K562 (cell line): ENCODE measurements around the gene GAB2. TPM values are rescaled to one million over a fixed set of nuclear protein-coding genes. Genes with fewer than 3 reads are reported as not detected.
A peak's percentile ranks its signal among the peaks of the same experiment; 100 is the strongest.

Experiments used
- GABPB1 ChIP-seq: sonication (generic); formaldehyde crosslinking; IDR thresholded peaks from 2 replicates; pipeline ENCODE4 v1.8.0; 2022; ENCODE audit warnings: mild to moderate bottlenecking, missing genetic modification reagents
- JUN ChIP-seq, 2 experiments: sonication (generic) in 1 of 2; formaldehyde crosslinking in 1 of 2; IDR thresholded peaks; 2 replicates each; pipeline versions ENCODE4 v1.6.1 to v1.8.0; 2012 to 2022; ENCODE audit warnings: borderline replicate concordance in 2 of 2, mild to moderate bottlenecking in 2 of 2, improper control_type of control experiment in 1 of 2, low read depth in 1 of 2, low read length in 1 of 2, missing genetic modification reagents in 1 of 2
- KLF16 ChIP-seq: IDR thresholded peaks from 2 replicates; pipeline ENCODE4 v1.6.1; 2016; ENCODE audit warnings: antibody characterized with exemption
- MTA3 ChIP-seq: fragments of 450-650 bp; formaldehyde crosslinking; IDR thresholded peaks from 2 replicates; pipeline ENCODE4 v1.6.1; 2017; ENCODE audit warnings: mild to moderate bottlenecking, borderline replicate concordance
- POLR3A ChIP-seq: IDR thresholded peaks from 2 replicates; pipeline ENCODE4 v1.6.1; 2011; ENCODE audit warnings: borderline replicate concordance, mild to moderate bottlenecking, moderate library complexity; ENCODE audit not compliant: insufficient read length, insufficient read depth; ENCODE audit errors: extremely low read depth
- RBBP5 ChIP-seq: fragments of 200-600 bp; sonication (generic); IDR thresholded peaks from 2 replicates; pipeline ENCODE4 v1.6.1; 2012; ENCODE audit warnings: borderline replicate concordance, mild to moderate bottlenecking, low read length, control low read depth, inconsistent platforms; ENCODE audit not compliant: insufficient read depth, poor library complexity, severe bottlenecking
- RFX5 ChIP-seq: IDR thresholded peaks from 2 replicates; pipeline ENCODE4 v1.6.1; 2011; ENCODE audit warnings: low read depth, mild to moderate bottlenecking, improper control_type of control experiment, low read length
- RNF2 ChIP-seq: sonication (generic); IDR thresholded peaks from 2 replicates; pipeline ENCODE4 v1.6.1; 2016
- SMARCE1 ChIP-seq: fragments of 450-650 bp; IDR thresholded peaks from 2 replicates; pipeline ENCODE4 v1.7.1; 2016; ENCODE audit warnings: mild to moderate bottlenecking
- TAF7 ChIP-seq: fragments of 450-650 bp; IDR thresholded peaks from 2 replicates; pipeline ENCODE4 v1.6.1; 2016; ENCODE audit warnings: missing genetic modification characterization, missing compliant biosample characterization
- TRIM28 ChIP-seq: fragments of 450-650 bp; IDR thresholded peaks from 2 replicates; pipeline ENCODE4 v1.6.1; 2017
- TSC22D4 ChIP-seq: fragments of 450-650 bp; IDR thresholded peaks from 2 replicates; pipeline ENCODE4 v1.6.1; 2016; ENCODE audit warnings: missing genetic modification characterization, missing biosample characterization, control low read depth
- ZNF324 ChIP-seq: fragments of 250-450 bp; sonication (Bioruptor Pico); IDR thresholded peaks from 2 replicates; pipeline ENCODE4 v1.4.0; 2020; ENCODE audit warnings: mild to moderate bottlenecking
- polyA plus RNA-seq, 8 experiments: library from polyadenylated mRNA; depleted of rRNA in 4 of 8; stranded (reverse) in 5 of 8; unstranded in 3 of 8; fragments of >200 nt; fragmentation: Nextera tagmentation in 2 of 8; fragmentation: Illumina TruSeq in 1 of 8; extraction: Ambion mirVana in 2 of 8; extraction: Trizol in 1 of 8; gene quantifications; 2 replicates each; pipeline versions ENCODE4 v1.2.1 to v1.2.3, GENCODE V29; 2011 to 2014; ENCODE audit warnings: inconsistent platforms in 1 of 8, missing spikeins in 1 of 8
- total RNA-seq, 7 experiments: library from RNA; depleted of rRNA in 6 of 7; stranded (reverse); fragments of >200 nt in 6 of 7; fragmentation: Illumina TruSeq in 2 of 7; extraction: Trizol in 2 of 7; gene quantifications; 2 replicates each; pipeline versions ENCODE4 v1.2.1 to v1.2.3, GENCODE V29; 2011 to 2021; ENCODE audit warnings: low replicate concordance in 1 of 7
- TF ChIP-seq, protein P1 (sequence below), 2 experiments: fragments of 450-650 bp in 1 of 2; sonication (generic) in 1 of 2; formaldehyde crosslinking in 1 of 2; IDR thresholded peaks; 2 replicates each; pipeline versions ENCODE4 v1.7.1 to v1.9.0; 2016 to 2022; ENCODE audit warnings: inconsistent platforms in 1 of 2, mild to moderate bottlenecking in 1 of 2, missing genetic modification reagents in 1 of 2
- TF ChIP-seq, protein P2 (sequence below): sonication (generic); formaldehyde crosslinking; IDR thresholded peaks from 2 replicates; pipeline ENCODE4 v1.8.0; 2022; ENCODE audit warnings: mild to moderate bottlenecking, missing genetic modification reagents, borderline replicate concordance

Gene GAB2
- total and polyA plus RNA-seq, 9 of the 15 experiments (the other 6 are each of a cell fraction or from before 2014, with no cell fraction given): 2.3 to 35.2 (median 16.1) TPM

DNA sequence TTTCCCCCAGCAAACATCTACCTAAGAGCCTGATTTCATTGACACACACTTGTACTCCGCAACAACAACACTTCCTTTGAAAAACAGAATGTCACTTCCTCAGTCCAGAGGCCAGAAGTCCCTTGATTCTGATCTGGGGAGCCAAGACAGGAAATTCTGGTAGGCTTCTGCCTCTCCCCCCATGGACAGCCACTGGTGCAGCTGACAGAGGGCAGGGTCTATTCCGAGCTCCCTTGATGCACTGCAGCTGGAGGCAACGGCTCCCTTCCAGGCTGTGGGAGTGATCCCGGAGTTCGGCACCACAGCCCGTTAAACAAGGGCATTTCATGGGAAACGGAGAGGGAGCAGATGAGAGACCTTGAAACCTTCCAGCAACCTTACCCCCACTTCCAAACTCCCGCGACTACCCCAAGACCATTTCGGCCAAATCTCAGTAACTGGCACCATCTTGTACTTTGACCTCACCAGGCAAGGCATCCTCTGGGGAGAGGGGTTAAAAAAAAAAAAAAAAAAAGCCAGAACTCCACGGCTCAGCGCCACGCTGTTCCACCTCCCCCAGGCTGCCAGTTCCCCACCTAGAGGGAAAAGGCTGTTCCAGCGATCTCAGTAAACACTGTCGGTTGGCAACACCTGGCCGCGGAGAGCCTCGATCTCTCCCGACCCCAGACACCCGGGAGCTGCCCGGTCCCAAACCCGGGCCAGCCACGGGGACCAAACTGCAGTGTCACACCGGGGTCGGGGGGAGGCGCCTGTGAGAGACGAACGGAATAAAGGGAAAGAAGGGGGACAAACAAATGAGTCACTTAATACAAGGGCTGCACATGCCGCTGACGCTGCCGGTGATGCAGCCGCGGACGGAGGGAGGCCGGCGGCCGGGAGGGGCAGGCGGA is 1.1 kb downstream of the GAB2 start (continued):
- TF ChIP-seq SMARCE1: peak; percentile 62; the same call in 1 of the 2 replicates
- TF ChIP-seq KLF16: no peak
- no peak for TF ChIP-seq RFX5
- TF ChIP-seq, protein P1, sequence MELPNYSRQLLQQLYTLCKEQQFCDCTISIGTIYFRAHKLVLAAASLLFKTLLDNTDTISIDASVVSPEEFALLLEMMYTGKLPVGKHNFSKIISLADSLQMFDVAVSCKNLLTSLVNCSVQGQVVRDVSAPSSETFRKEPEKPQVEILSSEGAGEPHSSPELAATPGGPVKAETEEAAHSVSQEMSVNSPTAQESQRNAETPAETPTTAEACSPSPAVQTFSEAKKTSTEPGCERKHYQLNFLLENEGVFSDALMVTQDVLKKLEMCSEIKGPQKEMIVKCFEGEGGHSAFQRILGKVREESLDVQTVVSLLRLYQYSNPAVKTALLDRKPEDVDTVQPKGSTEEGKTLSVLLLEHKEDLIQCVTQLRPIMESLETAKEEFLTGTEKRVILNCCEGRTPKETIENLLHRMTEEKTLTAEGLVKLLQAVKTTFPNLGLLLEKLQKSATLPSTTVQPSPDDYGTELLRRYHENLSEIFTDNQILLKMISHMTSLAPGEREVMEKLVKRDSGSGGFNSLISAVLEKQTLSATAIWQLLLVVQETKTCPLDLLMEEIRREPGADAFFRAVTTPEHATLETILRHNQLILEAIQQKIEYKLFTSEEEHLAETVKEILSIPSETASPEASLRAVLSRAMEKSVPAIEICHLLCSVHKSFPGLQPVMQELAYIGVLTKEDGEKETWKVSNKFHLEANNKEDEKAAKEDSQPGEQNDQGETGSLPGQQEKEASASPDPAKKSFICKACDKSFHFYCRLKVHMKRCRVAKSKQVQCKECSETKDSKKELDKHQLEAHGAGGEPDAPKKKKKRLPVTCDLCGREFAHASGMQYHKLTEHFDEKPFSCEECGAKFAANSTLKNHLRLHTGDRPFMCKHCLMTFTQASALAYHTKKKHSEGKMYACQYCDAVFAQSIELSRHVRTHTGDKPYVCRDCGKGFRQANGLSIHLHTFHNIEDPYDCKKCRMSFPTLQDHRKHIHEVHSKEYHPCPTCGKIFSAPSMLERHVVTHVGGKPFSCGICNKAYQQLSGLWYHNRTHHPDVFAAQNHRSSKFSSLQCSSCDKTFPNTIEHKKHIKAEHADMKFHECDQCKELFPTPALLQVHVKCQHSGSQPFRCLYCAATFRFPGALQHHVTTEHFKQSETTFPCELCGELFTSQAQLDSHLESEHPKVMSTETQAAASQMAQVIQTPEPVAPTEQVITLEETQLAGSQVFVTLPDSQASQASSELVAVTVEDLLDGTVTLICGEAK (IDR thresholded peaks at IDR 0.05): peak; percentile 25
- TF ChIP-seq, protein P1 (CRISPR knock-in tag; IDR thresholded peaks at IDR 0.05): no peak
- peak; percentile 7; the same call in 1 of the 2 replicates for TF ChIP-seq TAF7 (tag)
- peak; percentile 87 for TF ChIP-seq JUN (IDR thresholded peaks at IDR 0.05; ENCODE audit: borderline replicate concordance, low read depth, low read length)
- peak; percentile 80; the same call in 1 of the 2 replicates for TF ChIP-seq JUN (CRISPR knock-in tag; IDR thresholded peaks at IDR 0.05; ENCODE audit: borderline replicate concordance)
- TF ChIP-seq, protein P2, sequence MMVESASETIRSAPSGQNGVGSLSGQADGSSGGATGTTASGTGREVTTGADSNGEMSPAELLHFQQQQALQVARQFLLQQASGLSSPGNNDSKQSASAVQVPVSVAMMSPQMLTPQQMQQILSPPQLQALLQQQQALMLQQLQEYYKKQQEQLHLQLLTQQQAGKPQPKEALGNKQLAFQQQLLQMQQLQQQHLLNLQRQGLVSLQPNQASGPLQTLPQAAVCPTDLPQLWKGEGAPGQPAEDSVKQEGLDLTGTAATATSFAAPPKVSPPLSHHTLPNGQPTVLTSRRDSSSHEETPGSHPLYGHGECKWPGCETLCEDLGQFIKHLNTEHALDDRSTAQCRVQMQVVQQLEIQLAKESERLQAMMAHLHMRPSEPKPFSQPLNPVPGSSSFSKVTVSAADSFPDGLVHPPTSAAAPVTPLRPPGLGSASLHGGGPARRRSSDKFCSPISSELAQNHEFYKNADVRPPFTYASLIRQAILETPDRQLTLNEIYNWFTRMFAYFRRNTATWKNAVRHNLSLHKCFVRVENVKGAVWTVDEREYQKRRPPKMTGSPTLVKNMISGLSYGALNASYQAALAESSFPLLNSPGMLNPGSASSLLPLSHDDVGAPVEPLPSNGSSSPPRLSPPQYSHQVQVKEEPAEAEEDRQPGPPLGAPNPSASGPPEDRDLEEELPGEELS (CRISPR knock-in tag): 0 out of 2 replicates have a peak, but pooled peaks have one; percentile 22
- TF ChIP-seq POLR3A: no peak
- TF ChIP-seq RNF2: no peak; the same call in 1 of the 2 replicates
- TF ChIP-seq TSC22D4 (tag): no peak
- TF ChIP-seq TRIM28: no peak
- TF ChIP-seq MTA3: peak; percentile 59; the same call in 1 of the 2 replicates
- TF ChIP-seq RBBP5: peak; percentile 47
- no peak for TF ChIP-seq ZNF324 (CRISPR knock-in tag)
- peak; percentile 69 for TF ChIP-seq GABPB1 (CRISPR knock-in tag)
